AG04449 (cell line): ENCODE results near the gene CYP8B1.
A peak's percentile ranks its signal among the peaks of the same experiment; 100 is the strongest.

Experiments used
- CTCF ChIA-PET: fragments of 350-600 bp; formaldehyde crosslinking; extraction: SDS; loops from one replicate; lab custom pipeline; 2021; ENCODE audit warnings: antibody characterized with exemption; lab: Yijun Ruan, JAX
- POLR2A ChIA-PET: fragments of 400-600, 350-600 bp; formaldehyde crosslinking; extraction: SDS; loops from one replicate; lab custom pipeline; 2020; ENCODE audit warnings: antibody characterized with exemption, inconsistent platforms; lab: Yijun Ruan, JAX
- DNase-seq: peaks from one replicate; pipeline ENCODE4 v3.0.0-alpha.2; 2010; ENCODE audit warnings: low read depth, low spot score
- H3K4me3 ChIP-seq: 2 replicates; pipeline ENCODE4 v1.5.1; 2011; ENCODE audit warnings: low read depth, mild to moderate bottlenecking, control low read depth, low read length
- CTCF ChIP-seq: IDR thresholded peaks from one replicate; pipeline ENCODE4 v1.5.1; 2011; ENCODE audit warnings: mild to moderate bottlenecking, moderate library complexity, low read length, control low read depth, inconsistent platforms; ENCODE audit not compliant: insufficient read depth; ENCODE audit errors: missing control alignments

CYP8B1 gene

GRCh38 chr3:42836150-42837123 is 39.2 kb downstream of the CYP8B1 start:
- DNase-seq = no peak
- no peak overlapping the region for H3K4me3 ChIP-seq
- TF ChIP-seq CTCF = no peak
- POLR2A ChIA-PET = no interaction called here
- CTCF ChIA-PET = no interaction called here

DNA sequence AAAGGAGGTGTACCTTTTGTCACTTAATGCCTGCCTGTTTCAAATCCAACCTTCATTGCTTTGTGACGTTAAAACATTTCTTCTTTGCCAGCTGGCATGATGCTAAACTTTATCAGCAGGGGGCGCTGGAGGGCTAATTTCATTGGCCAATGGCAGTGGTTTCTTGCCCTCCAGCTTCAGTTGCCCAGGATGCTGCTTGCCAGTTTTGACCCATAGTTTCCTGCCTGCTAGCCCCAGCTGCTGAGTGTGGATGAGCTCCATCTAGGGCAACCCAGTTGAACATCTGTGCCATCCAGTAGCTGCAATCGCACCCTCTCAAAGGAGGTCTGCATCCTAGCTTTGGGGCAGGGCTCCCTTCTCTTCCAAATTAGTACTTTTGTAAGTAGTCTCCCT is 44.4 kb downstream of the CYP8B1 start:
- TF ChIP-seq CTCF = peak; percentile 52
- CTCF ChIA-PET = interaction anchor here (2.0 to 3.2 kb wide), 2 partner anchors 8 to 51 kb away, joined by 12 to 14 read pairs; no protein-coding TSS in a partner anchor
- DNase-seq = no peak
- H3K4me3 ChIP-seq = no peak overlapping the region
- POLR2A ChIA-PET = no interaction called here

DNA sequence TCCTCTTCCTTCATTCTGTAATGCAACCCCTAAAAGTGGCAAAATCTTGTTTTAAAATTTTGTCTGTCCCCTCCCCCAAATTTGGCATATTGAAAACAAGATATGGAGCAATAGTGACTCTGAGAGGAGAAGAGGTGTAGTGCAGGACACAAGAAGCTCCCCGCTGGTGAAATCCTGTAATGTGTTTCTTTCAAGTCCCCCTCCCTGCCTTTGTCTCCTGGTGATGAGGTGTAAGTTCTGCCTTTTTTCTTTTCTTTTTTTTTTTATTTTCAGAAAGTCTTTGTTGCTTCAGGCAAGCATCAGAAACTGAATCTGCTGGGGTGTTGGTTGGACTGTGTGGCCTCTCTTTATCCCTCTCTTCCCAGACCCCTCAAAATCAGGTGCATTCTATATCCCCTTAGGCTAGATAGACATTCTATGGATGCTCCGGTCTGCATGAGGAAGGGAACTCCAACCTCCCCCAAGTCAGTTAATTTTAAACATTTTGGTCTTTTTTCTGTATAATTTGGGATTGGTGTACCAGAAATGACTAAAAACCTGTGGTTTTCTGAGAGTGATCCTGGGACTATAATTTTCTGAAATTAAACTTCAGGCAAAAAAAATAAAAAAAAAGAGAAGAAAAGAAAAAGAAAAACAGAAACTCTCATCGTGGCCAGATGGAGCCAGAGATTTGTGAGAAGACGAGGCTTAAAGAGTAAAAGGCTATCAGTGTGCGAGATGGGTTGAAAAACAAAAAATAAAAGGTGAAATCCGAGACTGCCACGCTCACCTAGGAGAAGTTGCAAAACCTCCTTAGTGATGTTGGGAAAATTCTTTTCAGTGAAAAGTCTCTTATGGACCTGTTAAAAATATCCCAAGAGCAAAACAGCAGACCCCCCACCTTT is 45.0 kb downstream of the CYP8B1 start:
- peak; percentile 19 for TF ChIP-seq CTCF
- DNase-seq = no peak
- H3K4me3 ChIP-seq = no peak overlapping the region
- CTCF ChIA-PET = interaction anchor here (1.0 to 3.2 kb wide), 3 partner anchors 9 to 51 kb away, joined by 3 to 14 read pairs (median 12); no protein-coding TSS in a partner anchor
- POLR2A ChIA-PET = no interaction called here

DNA sequence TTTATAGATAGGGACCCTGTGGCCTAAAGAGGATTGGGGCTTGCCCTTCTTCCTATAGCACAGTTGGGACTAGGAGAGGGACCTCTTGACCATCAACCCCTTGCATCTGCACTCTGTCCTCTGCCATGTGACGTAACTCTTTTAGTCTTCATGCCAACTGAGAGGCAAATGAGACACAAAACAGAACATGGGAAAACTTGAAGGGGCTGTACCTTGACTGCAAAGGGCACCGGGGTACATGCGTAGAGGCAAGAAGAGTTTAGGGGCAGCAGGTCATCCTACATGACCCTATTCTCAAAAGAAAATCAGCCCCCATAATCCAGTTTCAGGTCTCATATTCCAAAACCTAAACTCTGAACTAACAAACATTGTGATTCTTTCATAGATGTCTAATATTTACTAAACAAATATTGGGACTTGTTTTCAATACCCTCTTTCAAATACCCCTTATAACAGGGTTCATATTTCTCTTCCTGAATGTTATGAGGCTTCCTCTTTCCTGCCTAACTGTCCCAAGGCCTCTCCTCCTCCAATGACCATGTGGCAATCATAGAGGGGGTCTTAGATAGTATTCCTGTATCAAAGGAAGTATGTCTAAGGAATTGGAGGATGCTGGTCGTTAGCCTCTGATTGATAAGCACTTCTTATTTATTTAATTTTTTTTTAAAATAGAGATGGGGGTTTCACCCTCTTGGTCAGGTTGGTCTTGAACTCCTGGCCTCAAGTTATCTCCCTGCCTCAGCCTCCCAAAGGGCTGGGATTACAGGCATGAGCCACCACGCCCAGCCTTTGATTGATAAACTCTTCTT is 45.8 kb downstream of the CYP8B1 start:
- no peak overlapping the region for H3K4me3 ChIP-seq
- TF ChIP-seq CTCF = no peak
- ChIA-PET POLR2A (no interaction called here), CTCF (interaction anchor here (1.0 to 2.1 kb wide), 4 partner anchors 10 to 50 kb away, joined by 3 to 14 read pairs (median 8); no protein-coding TSS in a partner anchor)
- no peak for DNase-seq

- CTCF ChIA-PET = interaction anchor here (1.1 to 2.1 kb wide), 2 partner anchors 10 to 11 kb away, joined by 4 to 11 read pairs; no protein-coding TSS in a partner anchor
- no peak overlapping the region for H3K4me3 ChIP-seq
- no peak for TF ChIP-seq CTCF
- no peak for DNase-seq
- POLR2A ChIA-PET = no interaction called here
Observed at GRCh38 chr3:42829083-42829627, 46.5 kb downstream of the CYP8B1 start.
